HG03175 (cell line): ENCODE data around the gene C15orf40.
"Not testable (repeated sequence)": the region's sequence is repeated elsewhere in the genome, so short reads cannot be mapped to it uniquely, and the experiment has no call there.

Source experiments
- ATAC-seq: cut with Tn5 transposase; IDR thresholded peaks from one replicate; pipeline ENCODE4 v1.9.1; 2021; ENCODE audit warnings: mild to moderate bottlenecking, moderate library complexity; ENCODE audit not compliant: unreplicated experiment

Gene C15orf40

DNA sequence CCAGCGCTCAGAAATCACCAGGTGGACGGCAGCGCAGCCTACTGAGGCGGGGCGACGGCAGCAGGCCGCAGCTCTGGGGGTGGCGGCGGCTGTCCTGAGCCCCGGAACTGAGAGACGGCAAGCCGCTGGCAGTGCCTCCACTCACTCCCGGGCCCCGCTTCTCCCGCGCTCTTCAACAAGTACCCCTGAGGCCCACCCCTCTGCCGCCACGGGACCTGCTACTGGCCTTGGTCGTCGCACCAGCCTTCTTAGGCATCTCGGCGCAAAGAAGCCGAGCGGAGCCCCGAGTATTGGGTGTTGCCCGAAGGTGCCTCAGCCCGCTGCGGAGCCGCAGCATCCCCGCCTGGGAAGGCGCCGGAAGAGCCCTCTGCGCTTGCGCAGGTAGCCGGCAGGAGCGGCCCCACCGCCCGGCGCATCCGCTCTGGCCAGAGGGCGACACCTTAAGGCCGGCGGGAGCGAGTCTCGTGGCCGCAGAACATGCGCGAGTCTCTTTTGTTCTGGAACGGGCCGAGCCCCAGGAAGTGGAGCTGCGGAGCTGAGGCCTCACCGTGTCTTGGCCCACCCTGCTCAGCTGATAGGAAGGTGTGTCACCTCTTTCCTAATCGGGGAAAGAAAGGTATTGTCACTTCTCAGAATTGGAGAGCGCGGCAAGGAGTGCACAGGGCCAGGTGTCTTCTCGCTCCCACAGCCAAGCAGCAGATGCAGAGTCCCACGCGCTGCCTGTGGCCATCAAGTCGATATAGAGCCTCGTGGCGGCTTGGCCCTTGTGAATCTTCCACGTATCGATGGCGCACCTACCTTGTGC, at the start of gene C15orf40:
TSS of gene C15orf40 (minus strand) at position 369 of the 805 bp plus-strand sequence. CDS start at position 337, 32 bp downstream.
- ATAC-seq: peak; percentile 87

GRCh38 chr15:83057696-83058376, 46.4 kb upstream of the C15orf40 start:
- no peak for ATAC-seq

GRCh38 chr15:83057002-83057401, 45.6 kb upstream of the C15orf40 start:
- no peak for ATAC-seq

DNA sequence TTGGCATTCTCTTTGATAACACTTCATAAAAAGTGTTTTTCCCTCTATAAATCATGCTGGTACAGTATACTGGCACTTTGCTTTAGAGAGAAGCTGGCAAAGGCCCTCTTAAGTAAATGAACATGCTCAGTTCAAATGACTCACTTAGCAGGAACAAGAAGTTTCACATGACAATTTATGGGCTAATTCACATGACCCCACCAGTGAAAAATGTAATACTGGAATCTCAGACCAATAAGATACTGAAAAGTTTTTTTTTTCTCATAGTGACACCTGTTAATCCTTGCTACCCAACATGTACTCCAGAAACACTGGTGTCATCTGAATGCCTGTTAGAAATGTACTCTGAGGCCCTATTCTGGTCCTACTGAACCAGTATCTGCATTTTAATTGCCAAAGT, 41.7 kb upstream of the C15orf40 start:
- no peak for ATAC-seq

- ATAC-seq: no peak
These were observed 35.2 kb upstream of the C15orf40 start for GRCh38 chr15:83046558-83047127.

DNA sequence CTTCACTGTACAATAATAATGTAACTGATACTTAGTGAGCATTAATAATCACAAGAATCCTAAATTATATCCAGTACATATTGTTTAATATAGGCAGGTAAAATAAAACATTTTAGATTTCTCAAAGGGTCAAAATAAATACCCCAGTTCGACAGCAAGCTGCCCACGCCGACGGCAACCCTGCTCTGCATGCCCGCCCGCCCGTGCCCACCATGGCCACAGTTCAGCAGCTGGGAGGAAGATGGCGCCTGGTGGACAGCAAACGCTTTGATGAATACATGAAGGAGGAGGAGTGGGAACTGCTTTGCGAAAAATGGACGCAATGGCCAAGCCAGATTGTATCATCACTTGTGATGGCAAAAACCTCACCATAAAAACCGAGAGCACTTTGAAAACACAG, 32.7 kb upstream of the C15orf40 start:
- ATAC-seq: no peak

DNA sequence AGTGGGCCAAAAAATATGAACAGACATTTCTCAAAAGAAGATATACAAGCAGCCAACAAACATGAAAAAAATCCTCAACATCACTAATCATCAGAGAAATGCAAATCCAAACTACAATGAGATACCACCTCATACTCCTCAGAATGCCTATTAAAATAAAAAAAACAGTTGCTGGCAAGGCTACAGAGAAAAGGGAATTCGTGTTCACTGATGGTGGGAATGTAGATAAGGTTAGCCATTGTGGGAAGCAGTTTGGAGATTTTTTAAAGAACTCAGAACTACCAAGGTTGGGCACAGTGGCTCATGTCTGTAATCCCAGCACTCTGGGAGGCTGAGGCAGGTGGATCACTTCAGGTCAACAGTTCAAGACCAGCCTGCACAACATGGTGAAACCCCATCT, 27.8 kb upstream of the C15orf40 start:
- no peak for ATAC-seq

DNA sequence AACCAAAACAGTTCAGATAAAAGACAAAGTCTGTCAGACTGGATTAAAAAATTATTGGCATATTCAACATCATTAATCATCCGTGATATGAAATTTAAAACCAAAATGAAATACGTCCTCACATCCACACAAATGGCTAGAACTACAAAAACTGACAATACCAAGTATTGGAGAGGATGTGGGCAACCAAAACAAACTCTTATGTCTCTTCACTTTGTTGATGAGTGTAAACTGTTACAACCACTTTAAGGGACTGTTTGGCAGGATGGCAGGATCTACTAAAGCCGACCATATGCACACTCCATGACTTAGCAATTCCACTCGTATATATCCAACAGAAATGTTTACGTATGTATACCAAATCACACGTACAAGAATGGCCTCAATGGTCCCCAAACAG, 24.8 kb upstream of the C15orf40 start:
- no peak for ATAC-seq

DNA sequence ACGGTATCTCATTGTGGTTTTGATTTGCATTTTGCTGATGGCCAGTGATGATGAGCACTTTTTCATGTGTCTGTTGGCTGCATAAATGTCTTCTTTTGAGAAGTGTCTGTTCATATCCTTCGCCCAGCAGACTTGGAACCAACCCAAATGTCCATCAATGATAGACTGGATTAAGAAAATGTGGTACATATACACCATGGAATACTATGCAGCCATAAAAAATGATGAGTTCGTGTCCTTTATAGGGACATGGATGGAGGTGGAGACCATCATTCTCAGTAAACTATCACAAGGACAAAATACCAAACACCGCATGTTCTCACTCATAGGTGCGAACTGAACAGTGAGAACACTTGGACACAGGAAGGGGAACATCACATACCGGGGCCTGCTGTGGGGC, 19.8 kb upstream of the C15orf40 start:
- ATAC-seq: not testable (repeated sequence)

DNA sequence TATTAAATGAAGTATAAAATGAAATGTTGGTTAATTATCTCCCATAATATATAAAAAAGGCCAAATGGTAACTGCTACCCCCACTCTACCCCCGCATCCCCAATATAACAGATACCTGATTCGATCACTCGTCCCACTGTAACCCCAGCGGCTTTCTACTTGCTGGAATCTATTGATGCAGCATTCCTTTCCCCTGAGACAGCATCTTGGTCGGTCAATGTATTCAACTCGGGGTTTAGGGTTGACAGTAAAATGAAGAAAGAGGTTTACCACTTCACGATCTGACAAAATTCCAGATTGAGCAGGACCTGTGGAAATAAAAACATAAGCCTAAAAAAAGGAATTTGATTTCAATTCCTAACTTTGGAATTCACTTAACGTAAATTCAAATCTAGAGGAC, 18.6 kb upstream of the C15orf40 start:
- ATAC-seq: no peak

GRCh38 chr15:83018436-83018835, 7.0 kb upstream of the C15orf40 start:
- ATAC-seq: no peak

DNA sequence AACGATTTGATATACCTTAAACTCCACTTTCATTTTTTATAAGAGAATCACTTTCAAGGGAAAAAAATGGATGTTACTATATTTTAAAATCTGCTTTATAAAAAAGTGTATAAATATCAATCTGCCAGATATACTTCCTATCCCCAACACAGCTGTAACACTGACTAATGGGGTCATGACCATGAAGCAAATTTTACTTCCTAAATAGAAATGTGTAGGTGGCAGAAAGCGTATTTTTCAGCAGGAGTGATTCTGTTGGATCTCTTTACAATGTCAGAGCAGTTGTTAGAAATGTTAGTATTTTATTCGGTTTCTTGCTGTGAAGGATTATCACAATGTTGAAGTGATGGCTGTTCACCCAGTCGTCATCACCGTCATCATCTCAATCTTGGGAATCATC, 5.5 kb upstream of the C15orf40 start:
- no peak for ATAC-seq

- no peak for ATAC-seq
These were observed 3.9 kb upstream of the C15orf40 start for GRCh38 chr15:83015361-83015760.

GRCh38 chr15:83014205-83014653, 2.8 kb upstream of the C15orf40 start:
- no peak for ATAC-seq

- no peak for ATAC-seq
These were observed 1.2 kb upstream of the C15orf40 start for GRCh38 chr15:83012636-83013035.

DNA sequence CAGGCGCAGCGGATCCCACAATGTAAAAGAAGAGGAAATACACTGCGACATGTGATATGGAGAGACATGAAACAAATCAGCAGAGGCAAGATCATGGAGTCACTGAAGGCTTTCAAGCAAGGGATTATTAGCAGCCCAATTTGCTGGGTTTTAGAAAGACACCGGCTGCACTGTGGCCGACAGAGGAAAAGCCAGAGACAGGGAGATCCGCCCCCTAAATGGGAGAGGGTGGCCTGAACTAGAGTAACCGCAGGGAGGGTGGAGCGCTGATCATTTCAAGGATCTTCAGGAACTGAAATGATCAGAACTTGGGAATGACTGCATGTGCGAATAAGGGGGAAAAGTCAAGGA, 612 bp upstream of the C15orf40 start:
- no peak for ATAC-seq

DNA sequence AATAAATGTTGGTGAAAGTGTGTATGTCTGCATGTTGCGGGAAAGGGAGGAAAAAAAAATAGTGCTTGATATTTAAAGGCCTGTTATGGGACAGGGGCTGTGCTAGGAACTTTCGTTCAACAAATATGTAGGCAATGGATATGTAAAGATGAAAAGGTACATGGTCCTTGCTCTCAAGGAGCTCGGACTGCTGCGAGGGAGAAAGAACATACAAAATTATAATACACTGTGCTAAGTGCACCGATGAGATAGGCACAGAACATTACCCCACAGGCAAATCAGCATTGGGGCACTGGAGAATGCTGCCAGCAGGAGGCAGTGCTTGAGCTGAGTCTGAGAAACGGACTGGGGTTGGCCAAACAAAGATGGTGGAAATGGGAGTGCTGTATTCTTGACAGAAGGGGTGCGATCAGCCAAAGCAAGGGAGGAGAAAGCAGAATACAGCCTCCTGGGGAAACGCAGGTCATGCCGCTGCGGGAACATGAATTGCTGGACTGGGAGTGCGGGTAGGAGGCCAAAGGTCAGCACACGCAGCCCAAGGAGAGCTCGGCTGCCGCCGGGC, 649 bp downstream of the C15orf40 start:
- peak; percentile 68 for ATAC-seq

GRCh38 chr15:83000672-83001031, 10.8 kb downstream of the C15orf40 start:
- not testable (repeated sequence) for ATAC-seq

GRCh38 chr15:82999905-83000671, 11.4 kb downstream of the C15orf40 start:
- ATAC-seq: peak; percentile 78

DNA sequence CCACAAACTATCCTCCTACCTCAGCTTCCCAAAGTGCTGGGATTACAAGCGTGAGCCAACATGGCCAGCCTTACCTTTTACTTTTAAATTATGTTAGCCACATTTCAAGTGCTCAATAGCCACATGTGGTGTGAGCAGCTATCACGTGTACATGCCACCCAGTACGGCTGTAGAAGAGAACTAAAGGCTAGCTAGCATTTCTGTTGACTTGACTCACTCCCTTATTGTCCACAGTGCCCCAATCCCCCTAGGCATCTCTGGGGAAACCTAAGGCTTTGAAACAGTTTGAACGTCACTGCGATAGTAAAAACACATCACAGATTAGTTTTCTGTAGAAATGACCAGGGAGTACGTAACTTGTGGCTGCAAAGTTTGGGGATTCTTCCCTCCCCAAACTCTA, 12.0 kb downstream of the C15orf40 start:
- no peak for ATAC-seq

DNA sequence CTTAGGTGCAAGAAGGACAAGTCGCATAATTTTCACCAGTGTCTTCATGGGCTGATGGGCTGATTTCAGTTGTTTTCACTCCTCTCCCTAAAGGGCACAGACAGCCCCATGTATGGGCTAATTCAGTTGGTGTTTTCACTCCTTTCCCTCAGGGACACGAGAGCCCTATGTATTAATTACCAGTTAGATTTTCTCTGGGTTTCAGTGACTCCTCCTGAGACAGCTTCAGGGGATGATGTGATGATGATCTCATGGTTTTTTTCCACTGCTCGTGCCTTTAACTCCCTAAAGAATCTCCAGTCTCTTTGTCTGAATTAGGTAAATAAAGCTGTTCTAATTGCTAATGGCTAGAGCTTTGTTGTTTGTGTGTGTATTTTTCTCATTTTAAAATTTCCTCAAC, 15.5 kb downstream of the C15orf40 start:
- no peak for ATAC-seq
